Spleen (tissue), 11 donors: Measurements from ENCODE around the gene MAPK11. TPM values are rescaled to one million over a fixed set of nuclear protein-coding genes. Genes with fewer than 3 reads are reported as not detected.

ENCODE experiments used
- DNase-seq: peaks from one replicate; pipeline ENCODE4 v3.0.0-alpha.2; 2020
- H3K27ac ChIP-seq, 8 donors: fragments of 200-600 bp; sonication (generic) in 7 of 8; 1 replicate in 4 of 8; 2 replicates in 4 of 8; pipeline versions ENCODE4 v1.5.0 to v1.8.0; 2016 to 2021; ENCODE audit warnings: inconsistent platforms in 4 of 8, mild to moderate bottlenecking in 4 of 8, moderate library complexity in 1 of 8
- H3K27me3 ChIP-seq, 7 donors: fragments of 200-600 bp; sonication (generic) in 6 of 7; replicated peaks in 1 of 7; 1 replicate in 4 of 7; 2 replicates in 3 of 7; pipeline versions ENCODE4 v1.5.0 to v1.8.0; 2016 to 2021; ENCODE audit warnings: inconsistent platforms in 3 of 7, mild to moderate bottlenecking in 1 of 7
- H3K36me3 ChIP-seq, 6 donors: fragments of 200-600 bp; sonication (generic) in 5 of 6; 1 replicate in 4 of 6; 2 replicates in 2 of 6; pipeline versions ENCODE4 v1.5.0 to v1.8.0; 2016 to 2021; ENCODE audit warnings: inconsistent platforms in 2 of 6
- H3K4me1 ChIP-seq, 6 donors: fragments of 200-600 bp; sonication (generic) in 5 of 6; 1 replicate in 3 of 6; 2 replicates in 3 of 6; pipeline versions ENCODE4 v1.5.0 to v1.8.0; 2016 to 2021; ENCODE audit warnings: inconsistent platforms in 3 of 6
- H3K4me3 ChIP-seq, 8 donors: fragments of 200-600 bp; sonication (generic) in 7 of 8; 1 replicate in 4 of 8; 2 replicates in 4 of 8; pipeline versions ENCODE4 v1.5.0 to v1.8.0; 2016 to 2021; ENCODE audit warnings: inconsistent platforms in 4 of 8, mild to moderate bottlenecking in 4 of 8, moderate library complexity in 2 of 8
- H3K9me3 ChIP-seq, 8 donors: fragments of 200-600 bp; sonication (generic) in 7 of 8; 1 replicate in 4 of 8; 2 replicates in 4 of 8; pipeline versions ENCODE4 v1.5.0 to v1.8.0; 2016 to 2021; ENCODE audit warnings: inconsistent platforms in 4 of 8
- CTCF ChIP-seq, 11 experiments: fragments of 200-600 bp in 7 of 11; fragments of 450-650 bp in 4 of 11; sonication (generic) in 4 of 11; IDR thresholded peaks in 8 of 11; conservative IDR thresholded peaks in 3 of 11; 1 replicate in 7 of 11; 2 replicates in 4 of 11; pipeline versions ENCODE4 v1.4.0 to v1.8.0; 2016 to 2021; ENCODE audit warnings: antibody characterized with exemption in 11 of 11, inconsistent platforms in 4 of 11, mild to moderate bottlenecking in 1 of 11
- POLR2A ChIP-seq, 3 donors: fragments of 450-650 bp; IDR thresholded peaks; one replicate each; pipeline ENCODE4 v1.5.1; 2017; ENCODE audit warnings: antibody characterized with exemption in 3 of 3, mild to moderate bottlenecking in 1 of 3
- POLR2AphosphoS5 ChIP-seq, 3 donors: sonication (generic); formaldehyde crosslinking; IDR thresholded peaks; one replicate each; pipeline ENCODE4 v1.5.1; 2017; ENCODE audit warnings: antibody characterized with exemption in 3 of 3
- WGBS, 5 donors: extraction: QIAGEN DNeasy Blood & Tissue Kit in 3 of 5; methylation state at CpG; one replicate each; pipeline versions ENCODE4 v1.1.5 to v1.1.7; 2013 to 2018; 5-methylcytosine and 5-hydroxymethylcytosine counted together
- intact Hi-C: fragments of 100-400 bp; cut with DNase I; formaldehyde crosslinking; loops from one replicate; pipeline ENCODE4 v1.15.0; 2023; ENCODE audit warnings: low total_unique reads
- polyA plus RNA-seq, 3 donors: library from polyadenylated mRNA; stranded (reverse); fragments of 200-250 nt; gene quantifications; one replicate each; pipeline ENCODE4 v1.2.1, GENCODE V29; 2013
- total RNA-seq, 7 donors: library from RNA; depleted of rRNA in 3 of 7; stranded (reverse); fragments of >200 nt in 3 of 7; fragmentation: NEBNext Ultra II Directional in 4 of 7; extraction: Animal tissue kit (Norgen Biotek cat#: 25700) in 4 of 7; gene quantifications; one replicate each; pipeline versions ENCODE4 v1.1.0 to v1.2.1, GENCODE V29; 2016 to 2021
- donor health status: healthy with polysubstance abuse.
- donor health status: DM: no; HTN: no; CAD: no; lungs with moderate emphysema.
- donor health status: DM: no; HTN: no; CAD: no.
- donor health status: Bipolar disorder and iron deficiency.
- donor health status: healthy.
- donor health status: DM: no; HTN: no; CAD: no.
- donor health status: DM: yes; HTN: yes; CAD: no.

MAPK11 gene
- total and polyA plus RNA-seq, 10 donors = 5.2 to 25.3 (median 11.3) TPM

- Histone ChIP-seq H3K4me1 (peaks cover 36 to 83% (median 74%) of the 10 kb centered on the region in 6 donors), H3K27me3 (no peaks in the 10 kb centered on the region), H3K4me3 (no peak overlapping the region), H3K36me3 (peaks cover 0 to 43% (median 16%) of the 10 kb centered on the region in 6 donors), H3K9me3 (no peaks in the 10 kb centered on the region), H3K27ac (peak overlapping the region in 2 of 8 donors; percentile 12 to 40)
- DNase-seq = no peak
- TF ChIP-seq CTCF (IDR thresholded peaks at IDR 0.05 in 8 of 11, conservative IDR thresholded peaks at IDR 0.05 in 3 of 11) (no peak), POLR2A (IDR thresholded peaks at IDR 0.05) (no peak), POLR2AphosphoS5 (IDR thresholded peaks at IDR 0.05) (no peak)
- WGBS, 5 donors = 83 to 96% (median 91%) methylated on average over 13 to 29 of the region's 29 CpGs
- intact Hi-C loops = loop anchor here (10.0 kb wide), 1 partner anchor 246 kb away; no protein-coding TSS in a partner anchor
Observed at GRCh38 chr22:50248196-50249081, 21.7 kb downstream of the MAPK11 start.

DNA sequence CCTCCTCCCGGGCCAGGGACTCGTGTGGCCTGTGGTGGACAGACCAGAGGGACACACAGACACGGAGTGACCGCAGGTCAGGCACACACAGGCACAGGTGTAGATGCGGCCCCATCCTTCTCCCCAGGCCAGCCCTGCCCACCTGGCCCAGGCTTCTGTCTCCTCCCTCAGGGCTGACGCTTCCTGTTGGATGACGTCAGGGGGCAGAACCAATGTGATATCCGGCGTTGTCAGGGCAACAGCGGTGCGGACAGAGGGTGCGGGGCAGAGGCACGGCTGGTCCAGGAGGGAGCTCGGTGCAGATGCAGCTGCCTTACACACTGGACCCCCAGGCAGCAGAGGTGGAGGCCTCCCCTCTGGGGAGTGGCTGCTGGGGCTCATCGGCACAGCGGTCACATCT, 22.4 kb downstream of the MAPK11 start:
- Histone ChIP-seq H3K9me3 (no peaks in the 10 kb centered on the region), H3K4me1 (peaks cover 42 to 90% (median 81%) of the 10 kb centered on the region in 6 donors), H3K36me3 (peaks cover 0 to 43% (median 16%) of the 10 kb centered on the region in 6 donors), H3K27me3 (no peaks in the 10 kb centered on the region), H3K27ac (peak overlapping the region in 2 of 8 donors; percentile 12 to 40), H3K4me3 (no peak overlapping the region)
- WGBS, 5 donors = 48 to 74% (median 53%) methylated on average over 9 to 16 of the region's 16 CpGs
- intact Hi-C loops = loop anchor here (10.0 kb wide), 1 partner anchor 247 kb away; no protein-coding TSS in a partner anchor
- no peak for TF ChIP-seq POLR2A (IDR thresholded peaks at IDR 0.05)
- TF ChIP-seq POLR2AphosphoS5 (IDR thresholded peaks at IDR 0.05) = peak; percentile 31 to 63 (median 52)
- DNase-seq = no peak

DNA sequence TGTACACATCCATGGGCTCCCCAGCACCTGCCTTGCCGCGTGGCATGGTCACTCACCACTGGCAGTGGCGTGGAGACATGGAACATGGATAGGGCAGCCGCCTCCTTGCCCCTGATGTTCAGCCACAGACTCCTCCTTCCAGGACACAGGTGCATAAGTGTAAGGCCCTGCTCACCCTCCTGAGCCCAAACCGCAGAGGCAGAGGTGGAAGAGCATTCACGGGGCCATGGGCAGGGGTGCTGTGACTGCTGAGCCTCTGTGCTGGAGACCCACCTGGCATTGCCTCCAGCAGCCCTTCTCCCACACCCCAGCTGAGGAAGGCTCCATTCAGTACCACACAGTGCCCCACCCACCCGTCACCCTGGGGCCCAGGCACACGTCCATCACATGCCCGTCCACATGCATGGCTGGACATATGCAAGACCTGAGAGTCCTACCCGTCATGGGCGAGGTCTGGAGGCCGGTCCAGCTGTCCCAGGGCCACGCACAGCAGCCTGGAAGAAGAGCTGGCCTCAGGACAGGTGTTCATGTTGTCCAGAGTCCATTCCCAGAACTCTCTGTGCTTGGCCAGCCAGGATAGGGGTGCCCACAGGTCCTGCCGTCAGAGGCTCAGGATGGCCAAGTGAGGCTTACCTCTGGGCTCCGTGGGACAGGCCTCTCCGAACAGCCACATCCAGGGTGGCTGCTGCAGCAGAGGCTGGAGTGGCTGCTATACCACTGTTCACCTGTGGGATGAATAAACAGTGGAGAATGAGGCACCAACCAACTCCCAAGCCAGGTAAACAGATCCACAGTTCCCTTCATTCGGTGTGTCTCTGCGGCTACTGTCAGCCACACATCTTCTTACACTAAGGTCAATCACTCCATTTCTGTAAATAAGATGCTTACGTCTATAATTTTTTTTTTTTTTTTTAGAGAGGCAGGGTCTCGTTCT, 23.7 kb downstream of the MAPK11 start:
- H3K27ac ChIP-seq = peak overlapping the region in 1 of 8 donors; percentile 98
- TF ChIP-seq CTCF (IDR thresholded peaks at IDR 0.05 in 8 of 11, conservative IDR thresholded peaks at IDR 0.05 in 3 of 11) = no peak
- peak in 1 of 3 donors; percentile 35 for TF ChIP-seq POLR2AphosphoS5 (IDR thresholded peaks at IDR 0.05)
- H3K4me1 ChIP-seq = peaks cover 49 to 94% (median 86%) of the 10 kb centered on the region in 6 donors
- DNase-seq = no peak
- intact Hi-C loops = loop anchor here (10.0 kb wide), 1 partner anchor 248 kb away; no protein-coding TSS in a partner anchor
- no peaks in the 10 kb centered on the region for H3K27me3 ChIP-seq
- peaks cover 0 to 43% (median 16%) of the 10 kb centered on the region in 6 donors for H3K36me3 ChIP-seq
- H3K4me3 ChIP-seq = peak overlapping the region in 2 of 8 donors; percentile 87 to 94
- H3K9me3 ChIP-seq = no peaks in the 10 kb centered on the region
- 88 to 95% (median 91%) methylated on average over 10 to 20 of the region's 20 CpGs for WGBS, 5 donors
